D341Med (cell line): Measurements from ENCODE around the gene BUD23.
A peak's percentile ranks its signal among the peaks of the same experiment; 100 is the strongest.

ENCODE experiments used
- DNase-seq: peaks from one replicate; pipeline ENCODE4 v3.0.0; 2012; ENCODE audit warnings: low spot score

Gene BUD23

GRCh38 chr7:73742753-73743641, 59.6 kb downstream of the BUD23 start:
- DNase-seq: peak; percentile 77

- DNase-seq: no peak
These were observed 63.0 kb downstream of the BUD23 start for GRCh38 chr7:73746378-73746777.
